HCT116 (cell line): ENCODE data around the gene CALCOCO1. TPM values are rescaled to one million over a fixed set of nuclear protein-coding genes. Genes with fewer than 3 reads are reported as not detected.

Experiments
- ATAC-seq: fragments of 200-7000 bp; cut with Tn5 transposase; 2 replicates; pipeline ENCODE4 v1.9.1; 2020; ENCODE audit warnings: mild to moderate bottlenecking, moderate library complexity
- BruUV-seq: library from RNA; stranded (reverse); fragments of 400-500 nt; replicated peaks from 2 replicates; lab custom pipeline; 2021; lab: Mats Ljungman, UMichigan
- CTCF ChIA-PET: fragments of 300-600 bp; sonication (Branson Sonifier 250); formaldehyde crosslinking; loops from one replicate; lab custom pipeline; 2021; ENCODE audit warnings: antibody characterized with exemption; lab: Charles Lee
- POLR2A ChIA-PET: fragments of 300-600, 350-600 bp; sonication (Branson Sonifier 250); formaldehyde crosslinking; loops from one replicate; lab custom pipeline; 2021; ENCODE audit warnings: antibody characterized with exemption; lab: Charles Lee
- RAD21 ChIA-PET, 2 experiments: fragments of 300-600 bp; sonication (Branson Sonifier 250); formaldehyde crosslinking; loops; one replicate each; lab custom pipeline; 2023; ENCODE audit warnings: low total read pairs in 2 of 2; ENCODE audit not compliant: uncharacterized antibody in 2 of 2, unreplicated experiment in 2 of 2, low non-redundant PET in 1 of 2; lab: Charles Lee
- DNase-seq: peaks from one replicate; pipeline ENCODE4 v3.0.0-alpha.2; 2010; ENCODE audit warnings: low read depth, low spot score
- H2AFZ ChIP-seq: fragments of 200-600 bp; shearing (Covaris generic), sonication (generic); 2 replicates; pipeline ENCODE4 v1.6.1; 2017; ENCODE audit warnings: low read depth, mixed run types, mixed read lengths, antibody characterized with exemption, low read length; ENCODE audit not compliant: poor library complexity, severe bottlenecking
- H3K27ac ChIP-seq: 2 replicates; pipeline ENCODE4 v1.5.1; 2012; ENCODE audit warnings: low read depth, low read length
- H3K27me3 ChIP-seq: fragments of 200-600 bp; sonication (generic); 2 replicates; pipeline ENCODE4 v1.6.1; 2016; ENCODE audit warnings: mixed run types, low read length, mixed read lengths; ENCODE audit not compliant: insufficient read depth
- H3K36me3 ChIP-seq, 2 experiments: fragments of 200-500 bp in 1 of 2; fragments of 200-600 bp in 1 of 2; sonication (Bioruptor generic) in 1 of 2; sonication (generic) in 1 of 2; 2 replicates each; pipeline versions ENCODE4 v1.5.1 to v1.6.1; 2014 to 2016; ENCODE audit warnings: low read length in 2 of 2, inconsistent platforms in 1 of 2, mixed read lengths in 1 of 2, mixed run types in 1 of 2; ENCODE audit not compliant: insufficient read depth in 2 of 2, control insufficient read depth in 1 of 2
- H3K4me1 ChIP-seq, 2 experiments: fragments of 200-600 bp in 1 of 2; sonication (generic) in 1 of 2; 2 replicates each; pipeline versions ENCODE4 v1.5.1 to v1.6.1; 2012 to 2017; ENCODE audit warnings: low read length in 2 of 2, inconsistent platforms in 1 of 2, mild to moderate bottlenecking in 1 of 2, mixed read lengths in 1 of 2, mixed run types in 1 of 2, moderate library complexity in 1 of 2; ENCODE audit not compliant: insufficient read depth in 2 of 2, control insufficient read depth in 1 of 2
- H3K4me2 ChIP-seq: fragments of 200-600 bp; sonication (generic); 2 replicates; pipeline ENCODE4 v1.6.1; 2017; ENCODE audit warnings: mixed run types, low read length, mixed read lengths
- H3K4me3 ChIP-seq, 2 experiments: fragments of 200-600 bp in 1 of 2; sonication (generic) in 1 of 2; replicated peaks in 1 of 2; 2 replicates each; pipeline ENCODE4 v1.5.1; 2011 to 2016; ENCODE audit warnings: low read length in 2 of 2, control low read depth in 1 of 2, low read depth in 1 of 2, mild to moderate bottlenecking in 1 of 2, mixed read lengths in 1 of 2, mixed run types in 1 of 2
- H3K79me2 ChIP-seq: fragments of 200-600 bp; sonication (generic); 2 replicates; pipeline ENCODE4 v1.6.1; 2017; ENCODE audit warnings: mild to moderate bottlenecking, mixed run types, low read length, moderate library complexity, mixed read lengths; ENCODE audit not compliant: insufficient read depth
- H3K9ac ChIP-seq: fragments of 200-600 bp; sonication (generic); 2 replicates; pipeline ENCODE4 v1.6.1; 2016; ENCODE audit warnings: low read length, mixed read lengths
- H3K9me2 ChIP-seq: fragments of 200-600 bp; sonication (generic), shearing (Covaris generic); 2 replicates; pipeline ENCODE4 v1.6.1; 2017; ENCODE audit warnings: mixed run types, mild to moderate bottlenecking, moderate library complexity; ENCODE audit not compliant: insufficient read depth
- H3K9me3 ChIP-seq, 2 experiments: fragments of 200-500 bp in 1 of 2; fragments of 200-600 bp in 1 of 2; sonication (Bioruptor generic) in 1 of 2; sonication (generic) in 1 of 2; 2 replicates each; pipeline ENCODE4 v1.6.1; 2014 to 2017; ENCODE audit warnings: low read length in 2 of 2, mixed read lengths in 2 of 2, inconsistent platforms in 1 of 2, low read depth in 1 of 2, mild to moderate bottlenecking in 1 of 2, mixed run types in 1 of 2, moderate library complexity in 1 of 2; ENCODE audit not compliant: control insufficient read depth in 1 of 2, insufficient read depth in 1 of 2
- H4K20me1 ChIP-seq: fragments of 200-600 bp; sonication (generic), shearing (Covaris generic); 2 replicates; pipeline ENCODE4 v1.6.1; 2017; ENCODE audit warnings: mixed run types, mild to moderate bottlenecking, moderate library complexity; ENCODE audit not compliant: insufficient read depth
- ATF3 ChIP-seq: IDR thresholded peaks from 2 replicates; pipeline ENCODE4 v1.6.1; 2012
- CBX3 ChIP-seq: IDR thresholded peaks from 2 replicates; pipeline ENCODE4 v1.6.1; 2012; ENCODE audit warnings: low read depth
- CEBPB ChIP-seq: IDR thresholded peaks from 2 replicates; pipeline ENCODE4 v1.6.1; 2012; ENCODE audit warnings: low read depth
- CTCF ChIP-seq, 3 experiments: fragments of 200-600 bp in 1 of 3; sonication (generic) in 1 of 3; IDR thresholded peaks in 2 of 3; conservative IDR thresholded peaks in 1 of 3; 2 replicates each; pipeline ENCODE4 v1.5.1; 2012 to 2017; ENCODE audit warnings: low read depth in 2 of 3, low read length in 2 of 3, antibody characterized with exemption in 1 of 3, borderline replicate concordance in 1 of 3, control low read depth in 1 of 3, mild to moderate bottlenecking in 1 of 3, mixed read lengths in 1 of 3, mixed run types in 1 of 3, moderate library complexity in 1 of 3; ENCODE audit not compliant: insufficient read depth in 1 of 3
- ELF1 ChIP-seq: IDR thresholded peaks from 2 replicates; pipeline ENCODE4 v1.6.1; 2012; ENCODE audit warnings: low read depth, borderline replicate concordance
- EZH2 ChIP-seq: fragments of 200-600 bp; sonication (generic); IDR thresholded peaks from 2 replicates; pipeline ENCODE4 v1.6.1; 2017; ENCODE audit warnings: antibody characterized with exemption, mixed run types
- EZH2phosphoT487 ChIP-seq: fragments of 200-600 bp; IDR thresholded peaks from 2 replicates; pipeline ENCODE4 v1.6.1; 2018; ENCODE audit warnings: antibody characterized with exemption, borderline replicate concordance
- FOSL1 ChIP-seq: IDR thresholded peaks from 2 replicates; pipeline ENCODE4 v1.6.1; 2012; ENCODE audit warnings: low read depth
- JUND ChIP-seq: IDR thresholded peaks from 2 replicates; pipeline ENCODE4 v1.6.1; 2012
- MAX ChIP-seq: IDR thresholded peaks from 2 replicates; pipeline ENCODE4 v1.6.1; 2012
- POLR2A ChIP-seq: IDR thresholded peaks from 2 replicates; pipeline ENCODE4 v1.7.0; 2011; ENCODE audit warnings: borderline replicate concordance; ENCODE audit not compliant: insufficient read depth, insufficient read length; ENCODE audit errors: extremely low read depth
- POLR2AphosphoS5 ChIP-seq: IDR thresholded peaks from 2 replicates; pipeline ENCODE4 v1.6.1; 2011; ENCODE audit warnings: mild to moderate bottlenecking, low read depth, low read length, moderate library complexity
- RAD21 ChIP-seq: IDR thresholded peaks from 2 replicates; pipeline ENCODE4 v1.6.1; 2012; ENCODE audit warnings: low read depth, mild to moderate bottlenecking
- SIN3A ChIP-seq: IDR thresholded peaks from 2 replicates; pipeline ENCODE4 v1.6.1; 2012; ENCODE audit warnings: low read depth
- SP1 ChIP-seq: IDR thresholded peaks from 2 replicates; pipeline ENCODE4 v1.6.1; 2012; ENCODE audit warnings: low read depth
- SRF ChIP-seq: IDR thresholded peaks from 2 replicates; pipeline ENCODE4 v1.6.1; 2012; ENCODE audit warnings: low read depth
- YY1 ChIP-seq: IDR thresholded peaks from 2 replicates; pipeline ENCODE4 v1.6.1; 2011; ENCODE audit warnings: low read length, low read depth, moderate library complexity, mild to moderate bottlenecking; ENCODE audit not compliant: insufficient replicate concordance; ENCODE audit errors: extremely low read depth
- ZBTB33 ChIP-seq: IDR thresholded peaks from 2 replicates; pipeline ENCODE4 v1.6.1; 2011; ENCODE audit warnings: mild to moderate bottlenecking, low read length, moderate library complexity; ENCODE audit not compliant: insufficient replicate concordance; ENCODE audit errors: extremely low read depth
- ZFX ChIP-seq: fragments of 450-650 bp; IDR thresholded peaks from 2 replicates; pipeline ENCODE4 v1.6.1; 2017
- ZNF274 ChIP-seq: fragments of 200-500 bp; sonication (Bioruptor generic); IDR thresholded peaks from 2 replicates; pipeline ENCODE4 v1.6.1; 2014; ENCODE audit warnings: mild to moderate bottlenecking, low read depth, low read length, inconsistent platforms
- intact Hi-C: fragments of 100-400 bp; cut with micrococcal nuclease; formaldehyde crosslinking; loops from 2 replicates; pipeline ENCODE4 v1.10.0; 2022
- total RNA-seq: library from RNA; stranded (reverse); gene quantifications from one replicate; pipeline ENCODE4 v1.2.1, GENCODE V29; 2021; ENCODE audit not compliant: unreplicated experiment

The CALCOCO1 gene
- total RNA-seq, 1 experiment from 2014 or later: 42.6 TPM

- TF ChIP-seq EZH2phosphoT487 (no peak), SIN3A (no peak; the same call in 1 of the 2 replicates), EZH2 (no peak), CBX3 (no peak), FOSL1 (no peak), CEBPB (no peak), ATF3 (no peak), JUND (no peak), SP1 (no peak)
These were observed 52.1 kb downstream of the CALCOCO1 start (continued) for GRCh38 chr12:53674977-53675700.

- no peaks in the 10 kb centered on the region for H3K27me3 ChIP-seq
- intact Hi-C loops: loop anchor here (10.0 kb wide), 1 partner anchor 346 kb away; the partner anchor contains the start of gene AAAS
- POLR2A ChIA-PET: no interaction called here
- peak overlapping the region; percentile 54; the same call in 1 of the 2 replicates for H3K27ac ChIP-seq
- H3K4me3 ChIP-seq: peak overlapping the region in 1 of 2 experiments; percentile 17; a peak in 1 of 4 replicates
- RAD21 ChIA-PET: no interaction called here
- no peak for DNase-seq
- BruUV-seq: no TSS peak
- peaks cover 15 to 73% of the 10 kb centered on the region in 2 experiments for H3K4me1 ChIP-seq
- CTCF ChIA-PET: interaction anchor here (1.3 kb wide), 1 partner anchor 128 kb away, joined by 3 read pairs; no protein-coding TSS in a partner anchor
- TF ChIP-seq ZNF274 (no peak), FOSL1 (no peak), CTCF (IDR thresholded peaks at IDR 0.05 in 2 of 3, conservative IDR thresholded peaks at IDR 0.05 in 1 of 3; ENCODE audit: borderline replicate concordance in 1 of 3, insufficient read depth in 1 of 3, low read depth in 2 of 3, low read length in 2 of 3) (no peak), RAD21 (no peak), POLR2AphosphoS5 (no peak), ZFX (no peak), CBX3 (no peak), ELF1 (no peak), MAX (no peak), YY1 (no peak), POLR2A (no peak), CEBPB (no peak), ATF3 (no peak), SP1 (no peak), SRF (no peak), ZBTB33 (no peak), EZH2phosphoT487 (no peak)
- H2AFZ ChIP-seq: no peak overlapping the region
- peaks cover 5% of the 10 kb centered on the region; the same call in 1 of the 2 replicates for H4K20me1 ChIP-seq
- no peak for ATAC-seq
- peak overlapping the region; percentile 22; the same call in 1 of the 2 replicates for H3K9ac ChIP-seq
- peak overlapping the region; percentile 54 for H3K4me2 ChIP-seq
- H3K9me3 ChIP-seq: no peaks in the 10 kb centered on the region
- no peaks in the 10 kb centered on the region for H3K9me2 ChIP-seq
- peaks cover 41% of the 10 kb centered on the region for H3K79me2 ChIP-seq
- H3K36me3 ChIP-seq: peaks cover 11 to 47% of the 10 kb centered on the region in 2 experiments; a peak in 3 of 4 replicates
These were observed 56.3 kb downstream of the CALCOCO1 start for GRCh38 chr12:53670971-53671370.
